DLD1 (cell line): Measurements from ENCODE around the gene GALNT7.

Source experiments
- in situ Hi-C: cut with HindIII; loops from 2 replicates; pipeline ENCODE4 v1.10.0; 2017; ENCODE audit warnings: low sequenced_read_pairs

GALNT7 gene

GRCh38 chr4:173258866-173259265, 90.3 kb downstream of the GALNT7 start:
- in situ Hi-C loops, result no loop called here

DNA sequence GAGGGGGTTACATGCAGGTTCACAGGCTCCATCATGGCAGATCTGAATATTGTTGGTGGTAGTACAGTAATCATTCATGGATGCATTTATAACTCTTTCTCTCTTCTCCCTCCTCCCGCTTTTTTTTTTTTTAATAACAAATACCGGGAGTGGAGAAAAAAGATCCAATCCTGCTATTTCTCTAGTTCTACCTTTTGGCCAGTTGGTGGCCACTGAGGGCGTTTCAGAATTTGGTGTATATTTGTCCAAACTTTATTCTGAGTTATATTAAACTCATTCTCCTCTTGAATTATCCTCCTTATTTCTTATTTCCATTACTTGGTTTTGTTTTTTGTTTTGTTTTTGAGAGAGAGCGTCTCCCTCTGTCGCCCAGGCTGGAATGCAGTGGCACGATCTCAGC, 90.7 kb downstream of the GALNT7 start:
- in situ Hi-C loops, result no loop called here

DNA sequence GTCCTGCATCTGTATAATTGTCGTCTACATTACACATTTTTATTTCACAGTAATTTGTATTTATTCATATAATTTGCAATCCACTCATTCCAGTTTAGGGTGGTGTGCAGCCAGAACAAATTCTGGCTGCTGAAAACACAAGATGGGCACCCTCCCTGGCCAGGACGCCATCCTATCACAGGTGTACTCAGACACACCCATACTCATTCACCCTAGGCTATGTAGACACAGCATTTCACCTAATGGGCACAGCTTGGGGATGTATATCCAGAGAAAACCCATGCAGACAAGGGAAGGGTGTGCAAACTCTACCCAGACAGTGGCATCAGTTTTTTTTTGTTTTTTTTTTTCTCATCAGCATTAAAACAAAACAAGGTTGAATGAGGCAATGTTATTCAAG, 92.4 kb downstream of the GALNT7 start:
- in situ Hi-C loops, result no loop called here

- in situ Hi-C loops, result no loop called here
Observed at GRCh38 chr4:173262375-173262774, 93.8 kb downstream of the GALNT7 start.

- in situ Hi-C loops, result no loop called here
Observed at GRCh38 chr4:173264245-173264644, 95.6 kb downstream of the GALNT7 start.

GRCh38 chr4:173264684-173265185, 96.1 kb downstream of the GALNT7 start:
- in situ Hi-C loops, result no loop called here

DNA sequence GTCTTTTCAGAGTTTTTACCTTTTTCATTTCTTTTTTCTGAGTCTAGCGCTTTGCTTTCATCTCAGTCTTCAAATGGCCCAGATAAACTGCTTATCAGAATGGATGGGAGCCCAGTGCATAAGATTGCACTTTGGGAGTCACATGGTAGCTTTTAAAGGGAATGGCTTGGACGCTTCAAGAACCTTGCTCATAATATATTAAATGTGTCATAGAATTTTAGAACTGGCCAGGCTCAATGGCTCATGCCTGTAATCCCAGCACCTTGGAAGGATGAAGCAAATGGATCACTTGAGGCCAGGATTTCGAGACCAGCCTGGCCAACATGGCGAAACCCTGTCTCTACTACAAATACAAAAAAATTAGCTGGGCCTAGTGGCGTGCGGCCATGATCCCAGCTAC, 97.1 kb downstream of the GALNT7 start:
- in situ Hi-C loops, result no loop called here

- in situ Hi-C loops, result no loop called here
Observed at GRCh38 chr4:173267711-173268110, 99.1 kb downstream of the GALNT7 start.

DNA sequence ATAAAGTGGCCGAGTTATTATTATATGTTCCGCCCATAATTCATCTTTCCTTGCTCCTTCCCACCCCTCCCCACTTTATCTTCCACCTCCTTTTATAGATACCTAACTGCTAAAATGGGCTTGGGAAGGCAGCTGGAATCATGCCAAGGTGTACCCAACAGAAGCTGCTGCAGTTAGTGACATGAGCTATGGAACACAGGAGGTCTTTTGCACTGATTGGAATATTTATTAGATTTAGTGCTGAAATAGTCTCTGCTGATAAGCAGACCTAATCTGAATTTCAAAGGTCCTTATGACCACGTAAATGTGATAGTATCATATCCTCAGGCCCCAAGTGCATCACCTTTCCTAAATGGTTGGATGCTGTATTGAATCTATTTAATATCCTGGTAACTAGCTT, 100.7 kb downstream of the GALNT7 start:
- in situ Hi-C loops, result no loop called here

- in situ Hi-C loops, result no loop called here
Observed at GRCh38 chr4:173270312-173271027, 101.9 kb downstream of the GALNT7 start.

- in situ Hi-C loops, result no loop called here
Observed at GRCh38 chr4:173272314-173272713, 103.7 kb downstream of the GALNT7 start.

GRCh38 chr4:173272996-173273395, 104.4 kb downstream of the GALNT7 start:
- in situ Hi-C loops, result no loop called here

GRCh38 chr4:173273941-173274340, 105.3 kb downstream of the GALNT7 start:
- in situ Hi-C loops, result no loop called here

DNA sequence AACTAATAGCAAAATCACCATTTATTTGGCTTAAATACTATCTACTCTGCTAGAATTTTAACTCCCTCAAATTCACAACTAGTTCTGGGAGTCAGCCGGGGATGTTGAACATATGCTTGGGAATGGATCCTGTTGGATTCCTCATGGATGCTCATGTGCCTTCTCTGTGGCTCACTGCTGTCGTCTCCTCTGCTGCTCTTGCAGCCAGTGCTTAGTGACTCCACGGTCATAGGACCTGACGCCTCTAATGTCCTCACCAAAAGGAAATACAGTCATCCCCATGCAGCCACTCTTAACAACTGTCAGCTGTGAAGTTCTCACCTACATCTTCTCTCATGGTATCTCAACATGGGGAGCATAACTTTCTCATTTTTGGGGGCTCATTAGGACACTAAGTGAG, 106.1 kb downstream of the GALNT7 start:
- in situ Hi-C loops, result no loop called here

DNA sequence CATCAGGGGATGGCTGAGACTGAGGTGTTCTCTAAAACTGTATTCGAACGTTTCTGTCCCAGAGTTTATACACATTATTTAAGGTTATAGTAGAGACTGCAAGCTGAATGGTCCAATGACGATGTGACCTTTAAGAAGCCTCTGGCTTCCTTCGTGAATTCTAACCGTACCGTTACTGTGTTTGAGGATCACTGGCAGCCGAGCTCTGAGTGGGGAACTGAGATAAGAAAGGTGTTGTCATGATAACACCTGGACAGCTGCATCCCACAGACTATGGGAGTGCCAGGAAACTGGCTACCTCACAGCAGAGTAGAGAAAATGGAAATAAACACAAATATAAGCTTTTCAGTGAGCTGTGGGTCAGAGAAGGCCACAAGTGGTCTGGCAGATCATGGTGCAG, 106.5 kb downstream of the GALNT7 start:
- in situ Hi-C loops, result no loop called here

DNA sequence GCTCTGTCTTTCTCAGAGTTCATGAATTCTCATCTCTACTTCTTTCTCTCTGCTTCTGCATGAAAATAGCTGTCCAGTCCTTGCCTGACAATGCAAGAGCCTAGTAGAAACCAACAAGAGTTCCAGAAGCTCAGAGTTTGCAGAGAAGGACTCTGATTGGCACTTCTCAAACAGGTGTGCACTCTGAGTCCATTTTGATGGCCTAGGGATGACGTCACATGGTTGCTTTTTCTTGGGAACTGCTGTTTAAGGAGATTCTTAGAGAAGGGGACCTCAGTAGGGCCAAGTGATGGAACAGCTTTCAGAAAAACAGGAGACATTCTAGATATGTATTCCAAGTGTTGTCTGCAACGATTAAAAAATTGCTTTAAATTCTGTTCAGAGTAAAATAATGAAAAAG, 108.7 kb downstream of the GALNT7 start:
- in situ Hi-C loops, result no loop called here

GRCh38 chr4:173280998-173281397, 112.4 kb downstream of the GALNT7 start:
- in situ Hi-C loops, result no loop called here

DNA sequence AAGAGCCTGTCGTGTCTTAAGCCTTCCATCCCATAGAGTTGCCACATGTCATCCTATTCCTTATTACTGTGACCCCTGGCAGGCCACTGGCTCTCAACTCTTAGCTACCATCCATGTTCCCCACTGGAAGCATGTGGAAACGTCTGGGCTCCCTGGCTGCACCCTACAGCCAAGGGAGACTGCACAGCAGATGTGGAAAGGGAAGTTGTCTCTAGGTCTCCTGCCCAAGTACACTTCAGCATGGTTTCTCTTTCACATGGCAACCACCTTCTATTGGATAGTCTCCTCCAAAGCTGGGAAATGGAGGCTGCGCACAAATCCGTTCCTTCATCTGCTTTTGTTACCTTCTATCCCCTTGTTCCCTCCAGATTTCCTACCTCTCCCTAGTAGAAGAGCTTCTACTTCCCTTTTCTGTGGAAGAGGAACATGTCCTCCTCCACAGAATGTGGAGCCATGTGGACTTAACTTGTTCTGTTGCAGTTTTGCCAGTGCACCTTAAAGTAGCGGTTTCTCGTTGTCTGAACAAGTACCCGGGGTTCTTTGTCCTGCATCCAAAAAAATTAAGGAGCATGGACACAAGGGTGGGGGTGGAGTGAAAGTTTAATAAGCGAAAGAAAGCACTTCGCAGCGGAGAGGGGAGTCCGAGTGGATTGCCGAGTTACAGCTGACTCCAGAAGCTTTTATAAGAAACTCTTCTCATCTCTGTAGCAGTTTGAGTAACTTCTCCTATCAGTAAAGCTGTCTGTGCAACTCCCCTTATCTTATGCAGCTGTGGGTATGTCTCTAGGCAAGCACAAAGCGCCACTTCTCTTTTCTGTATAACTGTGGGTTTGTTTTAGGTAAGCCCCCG, 113.0 kb downstream of the GALNT7 start:
- in situ Hi-C loops, result no loop called here

- in situ Hi-C loops, result no loop called here
Observed at GRCh38 chr4:173282256-173282562, 113.6 kb downstream of the GALNT7 start.

DNA sequence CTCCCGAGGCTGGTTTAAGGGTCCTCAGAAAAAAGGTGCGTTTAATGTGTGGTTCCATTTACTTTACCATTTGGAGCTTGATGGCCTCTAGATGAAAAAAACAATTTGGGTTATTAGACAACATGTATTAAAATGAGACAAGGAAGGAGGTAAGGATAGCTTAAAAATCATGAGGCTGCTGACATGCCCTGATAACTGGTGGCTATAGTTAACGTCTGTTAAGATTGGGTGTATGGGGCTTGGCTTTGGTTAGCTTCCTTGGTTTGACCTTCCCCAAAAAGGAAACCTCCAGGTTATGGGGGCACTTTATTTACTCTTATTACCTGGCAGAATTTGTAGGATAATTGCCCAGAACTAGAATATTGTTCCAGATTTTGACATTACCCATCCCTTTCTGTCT, 114.0 kb downstream of the GALNT7 start:
- in situ Hi-C loops, result no loop called here

DNA sequence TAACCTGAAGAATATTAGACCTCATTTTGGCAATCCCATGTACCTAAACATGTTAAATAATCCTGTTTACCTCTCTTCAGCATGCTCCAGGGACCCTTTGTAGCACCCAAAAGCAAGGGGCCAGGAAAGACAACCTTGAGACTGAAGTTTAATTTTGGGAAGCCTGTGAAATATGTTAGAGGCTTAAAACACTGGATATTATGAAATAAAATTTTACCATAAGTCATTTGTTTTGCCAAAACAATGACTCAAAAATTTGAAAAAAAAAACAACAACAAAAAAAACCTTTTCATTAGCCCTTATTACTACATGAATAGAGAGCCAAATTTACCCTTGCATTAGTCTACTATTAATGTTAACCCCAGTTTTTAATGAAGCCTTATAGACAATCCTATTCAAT, 115.9 kb downstream of the GALNT7 start:
- in situ Hi-C loops, result no loop called here

DNA sequence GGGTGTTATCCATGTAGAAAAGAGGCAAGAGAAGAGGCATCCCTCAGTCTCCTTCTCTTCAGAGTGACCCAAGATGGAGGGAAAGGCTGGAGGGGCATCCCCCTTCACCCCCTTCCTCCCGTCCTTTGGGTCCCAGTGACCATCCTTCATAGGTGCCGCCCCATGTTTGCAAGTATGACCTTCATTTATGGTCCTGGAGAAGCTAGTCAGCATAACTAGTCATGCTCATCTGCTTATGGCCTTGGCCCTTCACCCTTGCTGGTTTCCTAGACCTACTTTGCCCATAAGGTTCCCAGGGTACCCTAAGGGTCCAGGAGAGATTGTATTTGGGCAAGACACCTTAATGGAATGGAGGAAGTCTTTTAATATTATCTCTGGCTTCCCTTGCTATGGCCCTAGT, 118.9 kb downstream of the GALNT7 start:
- in situ Hi-C loops, result no loop called here
